HCT116 (cell line): ENCODE measurements around the gene MANSC1. TPM values are rescaled to one million over a fixed set of nuclear protein-coding genes. Genes with fewer than 3 reads are reported as not detected.

Experiments
- ATAC-seq: fragments of 200-7000 bp; cut with Tn5 transposase; 2 replicates; pipeline ENCODE4 v1.9.1; 2020; ENCODE audit warnings: mild to moderate bottlenecking, moderate library complexity
- BruUV-seq: library from RNA; stranded (reverse); fragments of 400-500 nt; replicated peaks from 2 replicates; lab custom pipeline; 2021; lab: Mats Ljungman, UMichigan
- CTCF ChIA-PET: fragments of 300-600 bp; sonication (Branson Sonifier 250); formaldehyde crosslinking; loops from one replicate; lab custom pipeline; 2021; ENCODE audit warnings: antibody characterized with exemption; lab: Charles Lee
- POLR2A ChIA-PET: fragments of 300-600, 350-600 bp; sonication (Branson Sonifier 250); formaldehyde crosslinking; loops from one replicate; lab custom pipeline; 2021; ENCODE audit warnings: antibody characterized with exemption; lab: Charles Lee
- RAD21 ChIA-PET, 2 experiments: fragments of 300-600 bp; sonication (Branson Sonifier 250); formaldehyde crosslinking; loops; one replicate each; lab custom pipeline; 2023; ENCODE audit warnings: low total read pairs in 2 of 2; ENCODE audit not compliant: uncharacterized antibody in 2 of 2, unreplicated experiment in 2 of 2, low non-redundant PET in 1 of 2; lab: Charles Lee
- DNase-seq: peaks from one replicate; pipeline ENCODE4 v3.0.0-alpha.2; 2010; ENCODE audit warnings: low read depth, low spot score
- H2AFZ ChIP-seq: fragments of 200-600 bp; shearing (Covaris generic), sonication (generic); 2 replicates; pipeline ENCODE4 v1.6.1; 2017; ENCODE audit warnings: low read depth, mixed run types, mixed read lengths, antibody characterized with exemption, low read length; ENCODE audit not compliant: poor library complexity, severe bottlenecking
- H3K27ac ChIP-seq: 2 replicates; pipeline ENCODE4 v1.5.1; 2012; ENCODE audit warnings: low read depth, low read length
- H3K27me3 ChIP-seq: fragments of 200-600 bp; sonication (generic); 2 replicates; pipeline ENCODE4 v1.6.1; 2016; ENCODE audit warnings: mixed run types, low read length, mixed read lengths; ENCODE audit not compliant: insufficient read depth
- H3K36me3 ChIP-seq, 2 experiments: fragments of 200-500 bp in 1 of 2; fragments of 200-600 bp in 1 of 2; sonication (Bioruptor generic) in 1 of 2; sonication (generic) in 1 of 2; 2 replicates each; pipeline versions ENCODE4 v1.5.1 to v1.6.1; 2014 to 2016; ENCODE audit warnings: low read length in 2 of 2, inconsistent platforms in 1 of 2, mixed read lengths in 1 of 2, mixed run types in 1 of 2; ENCODE audit not compliant: insufficient read depth in 2 of 2, control insufficient read depth in 1 of 2
- H3K4me1 ChIP-seq, 2 experiments: fragments of 200-600 bp in 1 of 2; sonication (generic) in 1 of 2; 2 replicates each; pipeline versions ENCODE4 v1.5.1 to v1.6.1; 2012 to 2017; ENCODE audit warnings: low read length in 2 of 2, inconsistent platforms in 1 of 2, mild to moderate bottlenecking in 1 of 2, mixed read lengths in 1 of 2, mixed run types in 1 of 2, moderate library complexity in 1 of 2; ENCODE audit not compliant: insufficient read depth in 2 of 2, control insufficient read depth in 1 of 2
- H3K4me2 ChIP-seq: fragments of 200-600 bp; sonication (generic); 2 replicates; pipeline ENCODE4 v1.6.1; 2017; ENCODE audit warnings: mixed run types, low read length, mixed read lengths
- H3K4me3 ChIP-seq, 2 experiments: fragments of 200-600 bp in 1 of 2; sonication (generic) in 1 of 2; replicated peaks in 1 of 2; 2 replicates each; pipeline ENCODE4 v1.5.1; 2011 to 2016; ENCODE audit warnings: low read length in 2 of 2, control low read depth in 1 of 2, low read depth in 1 of 2, mild to moderate bottlenecking in 1 of 2, mixed read lengths in 1 of 2, mixed run types in 1 of 2
- H3K79me2 ChIP-seq: fragments of 200-600 bp; sonication (generic); 2 replicates; pipeline ENCODE4 v1.6.1; 2017; ENCODE audit warnings: mild to moderate bottlenecking, mixed run types, low read length, moderate library complexity, mixed read lengths; ENCODE audit not compliant: insufficient read depth
- H3K9ac ChIP-seq: fragments of 200-600 bp; sonication (generic); 2 replicates; pipeline ENCODE4 v1.6.1; 2016; ENCODE audit warnings: low read length, mixed read lengths
- H3K9me2 ChIP-seq: fragments of 200-600 bp; sonication (generic), shearing (Covaris generic); 2 replicates; pipeline ENCODE4 v1.6.1; 2017; ENCODE audit warnings: mixed run types, mild to moderate bottlenecking, moderate library complexity; ENCODE audit not compliant: insufficient read depth
- H3K9me3 ChIP-seq, 2 experiments: fragments of 200-500 bp in 1 of 2; fragments of 200-600 bp in 1 of 2; sonication (Bioruptor generic) in 1 of 2; sonication (generic) in 1 of 2; 2 replicates each; pipeline ENCODE4 v1.6.1; 2014 to 2017; ENCODE audit warnings: low read length in 2 of 2, mixed read lengths in 2 of 2, inconsistent platforms in 1 of 2, low read depth in 1 of 2, mild to moderate bottlenecking in 1 of 2, mixed run types in 1 of 2, moderate library complexity in 1 of 2; ENCODE audit not compliant: control insufficient read depth in 1 of 2, insufficient read depth in 1 of 2
- H4K20me1 ChIP-seq: fragments of 200-600 bp; sonication (generic), shearing (Covaris generic); 2 replicates; pipeline ENCODE4 v1.6.1; 2017; ENCODE audit warnings: mixed run types, mild to moderate bottlenecking, moderate library complexity; ENCODE audit not compliant: insufficient read depth
- CBX3 ChIP-seq: IDR thresholded peaks from 2 replicates; pipeline ENCODE4 v1.6.1; 2012; ENCODE audit warnings: low read depth
- EGR1 ChIP-seq: IDR thresholded peaks from 2 replicates; pipeline ENCODE4 v1.6.1; 2012; ENCODE audit warnings: low read depth
- ELF1 ChIP-seq: IDR thresholded peaks from 2 replicates; pipeline ENCODE4 v1.6.1; 2012; ENCODE audit warnings: low read depth, borderline replicate concordance
- EZH2 ChIP-seq: fragments of 200-600 bp; sonication (generic); IDR thresholded peaks from 2 replicates; pipeline ENCODE4 v1.6.1; 2017; ENCODE audit warnings: antibody characterized with exemption, mixed run types
- FOSL1 ChIP-seq: IDR thresholded peaks from 2 replicates; pipeline ENCODE4 v1.6.1; 2012; ENCODE audit warnings: low read depth
- JUND ChIP-seq: IDR thresholded peaks from 2 replicates; pipeline ENCODE4 v1.6.1; 2012
- POLR2AphosphoS5 ChIP-seq: IDR thresholded peaks from 2 replicates; pipeline ENCODE4 v1.6.1; 2011; ENCODE audit warnings: mild to moderate bottlenecking, low read depth, low read length, moderate library complexity
- RAD21 ChIP-seq: IDR thresholded peaks from 2 replicates; pipeline ENCODE4 v1.6.1; 2012; ENCODE audit warnings: low read depth, mild to moderate bottlenecking
- SIN3A ChIP-seq: IDR thresholded peaks from 2 replicates; pipeline ENCODE4 v1.6.1; 2012; ENCODE audit warnings: low read depth
- SP1 ChIP-seq: IDR thresholded peaks from 2 replicates; pipeline ENCODE4 v1.6.1; 2012; ENCODE audit warnings: low read depth
- SRF ChIP-seq: IDR thresholded peaks from 2 replicates; pipeline ENCODE4 v1.6.1; 2012; ENCODE audit warnings: low read depth
- TCF7L2 ChIP-seq: IDR thresholded peaks from 2 replicates; pipeline ENCODE4 v1.7.0; 2011; ENCODE audit warnings: borderline replicate concordance, inconsistent platforms; ENCODE audit not compliant: insufficient read depth, insufficient read length; ENCODE audit errors: extremely low read depth
- YY1 ChIP-seq: IDR thresholded peaks from 2 replicates; pipeline ENCODE4 v1.6.1; 2011; ENCODE audit warnings: low read length, low read depth, moderate library complexity, mild to moderate bottlenecking; ENCODE audit not compliant: insufficient replicate concordance; ENCODE audit errors: extremely low read depth
- ZFX ChIP-seq: fragments of 450-650 bp; IDR thresholded peaks from 2 replicates; pipeline ENCODE4 v1.6.1; 2017
- ZNF274 ChIP-seq: fragments of 200-500 bp; sonication (Bioruptor generic); IDR thresholded peaks from 2 replicates; pipeline ENCODE4 v1.6.1; 2014; ENCODE audit warnings: mild to moderate bottlenecking, low read depth, low read length, inconsistent platforms
- intact Hi-C: fragments of 100-400 bp; cut with micrococcal nuclease; formaldehyde crosslinking; loops from 2 replicates; pipeline ENCODE4 v1.10.0; 2022
- total RNA-seq: library from RNA; stranded (reverse); gene quantifications from one replicate; pipeline ENCODE4 v1.2.1, GENCODE V29; 2021; ENCODE audit not compliant: unreplicated experiment
- TF ChIP-seq, protein P1 (sequence below): IDR thresholded peaks from 2 replicates; pipeline ENCODE4 v1.6.1; 2012
- TF ChIP-seq, protein P2 (sequence below): IDR thresholded peaks from 2 replicates; pipeline ENCODE4 v1.6.1; 2012; ENCODE audit warnings: low read depth

MANSC1 gene
- total RNA-seq, 1 experiment from 2014 or later: 0.20 TPM

DNA sequence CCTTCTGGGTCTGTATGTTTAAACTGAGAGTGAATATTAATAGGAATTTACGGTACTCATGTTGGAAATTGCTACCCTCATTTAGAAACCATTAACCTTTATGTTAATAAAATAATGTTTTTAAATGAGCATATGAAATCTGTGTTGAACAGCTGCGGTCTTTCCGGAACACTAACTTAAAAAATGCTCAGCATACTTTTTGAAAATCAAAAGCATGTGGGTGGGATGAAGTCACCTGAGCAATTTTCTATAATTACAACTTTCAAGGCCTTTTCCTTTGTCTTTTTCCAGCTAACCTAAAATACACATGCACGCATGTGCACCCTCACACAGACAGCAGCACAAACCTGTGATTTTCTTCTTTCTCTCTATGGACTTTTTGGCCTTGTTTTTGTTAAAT, 46.7 kb upstream of the MANSC1 start:
- Histone ChIP-seq H3K27me3 (no peaks in the 10 kb centered on the region), H3K36me3 (no peaks in the 10 kb centered on the region), H2AFZ (no peak overlapping the region), H3K9me3 (no peaks in the 10 kb centered on the region), H3K4me1 (no peaks in the 10 kb centered on the region), H3K9ac (no peak overlapping the region), H4K20me1 (no peaks in the 10 kb centered on the region), H3K79me2 (no peaks in the 10 kb centered on the region), H3K4me2 (no peak overlapping the region), H3K4me3 (no peak overlapping the region), H3K9me2 (no peaks in the 10 kb centered on the region), H3K27ac (no peak overlapping the region)
- TF ChIP-seq SIN3A (no peak), EGR1 (no peak), TCF7L2 (no peak)
- ChIA-PET POLR2A (no interaction called here), CTCF (no interaction called here), RAD21 (no interaction called here)
- ATAC-seq (no peak), DNase-seq (no peak)
- BruUV-seq: no TSS peak
- intact Hi-C loops: no loop called here

DNA sequence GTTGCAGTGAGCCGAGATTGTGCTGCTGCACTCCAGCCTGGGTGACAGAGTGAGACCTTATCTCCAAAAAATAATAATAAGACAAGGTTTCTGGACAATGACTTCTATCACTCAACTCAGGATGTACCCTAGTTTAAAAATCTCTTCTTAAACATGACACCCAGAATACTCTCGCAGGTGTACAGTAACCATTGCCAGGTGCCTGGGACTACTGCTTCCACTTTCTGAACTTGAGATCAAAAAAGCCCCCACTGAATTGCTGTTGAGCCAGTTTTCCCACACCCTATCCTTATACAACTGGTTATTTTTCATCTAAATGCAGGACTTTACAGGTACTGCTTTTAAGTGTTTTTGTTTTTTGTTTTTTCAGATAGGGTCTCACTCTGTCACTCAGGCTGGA, 43.1 kb upstream of the MANSC1 start:
- no peak for TF ChIP-seq JUND
- no peak for TF ChIP-seq FOSL1
- TF ChIP-seq SRF: no peak
- no peak for TF ChIP-seq RAD21
- TF ChIP-seq, protein P1, sequence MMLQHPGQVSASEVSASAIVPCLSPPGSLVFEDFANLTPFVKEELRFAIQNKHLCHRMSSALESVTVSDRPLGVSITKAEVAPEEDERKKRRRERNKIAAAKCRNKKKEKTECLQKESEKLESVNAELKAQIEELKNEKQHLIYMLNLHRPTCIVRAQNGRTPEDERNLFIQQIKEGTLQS: no peak
- no peak for TF ChIP-seq EGR1
- TF ChIP-seq SIN3A: no peak
- no peak for TF ChIP-seq CBX3
- no peak for TF ChIP-seq YY1
- TF ChIP-seq POLR2AphosphoS5: no peak
- TF ChIP-seq SP1: no peak
- TF ChIP-seq, protein P2, sequence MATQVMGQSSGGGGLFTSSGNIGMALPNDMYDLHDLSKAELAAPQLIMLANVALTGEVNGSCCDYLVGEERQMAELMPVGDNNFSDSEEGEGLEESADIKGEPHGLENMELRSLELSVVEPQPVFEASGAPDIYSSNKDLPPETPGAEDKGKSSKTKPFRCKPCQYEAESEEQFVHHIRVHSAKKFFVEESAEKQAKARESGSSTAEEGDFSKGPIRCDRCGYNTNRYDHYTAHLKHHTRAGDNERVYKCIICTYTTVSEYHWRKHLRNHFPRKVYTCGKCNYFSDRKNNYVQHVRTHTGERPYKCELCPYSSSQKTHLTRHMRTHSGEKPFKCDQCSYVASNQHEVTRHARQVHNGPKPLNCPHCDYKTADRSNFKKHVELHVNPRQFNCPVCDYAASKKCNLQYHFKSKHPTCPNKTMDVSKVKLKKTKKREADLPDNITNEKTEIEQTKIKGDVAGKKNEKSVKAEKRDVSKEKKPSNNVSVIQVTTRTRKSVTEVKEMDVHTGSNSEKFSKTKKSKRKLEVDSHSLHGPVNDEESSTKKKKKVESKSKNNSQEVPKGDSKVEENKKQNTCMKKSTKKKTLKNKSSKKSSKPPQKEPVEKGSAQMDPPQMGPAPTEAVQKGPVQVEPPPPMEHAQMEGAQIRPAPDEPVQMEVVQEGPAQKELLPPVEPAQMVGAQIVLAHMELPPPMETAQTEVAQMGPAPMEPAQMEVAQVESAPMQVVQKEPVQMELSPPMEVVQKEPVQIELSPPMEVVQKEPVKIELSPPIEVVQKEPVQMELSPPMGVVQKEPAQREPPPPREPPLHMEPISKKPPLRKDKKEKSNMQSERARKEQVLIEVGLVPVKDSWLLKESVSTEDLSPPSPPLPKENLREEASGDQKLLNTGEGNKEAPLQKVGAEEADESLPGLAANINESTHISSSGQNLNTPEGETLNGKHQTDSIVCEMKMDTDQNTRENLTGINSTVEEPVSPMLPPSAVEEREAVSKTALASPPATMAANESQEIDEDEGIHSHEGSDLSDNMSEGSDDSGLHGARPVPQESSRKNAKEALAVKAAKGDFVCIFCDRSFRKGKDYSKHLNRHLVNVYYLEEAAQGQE: no peak
- no peak for TF ChIP-seq EZH2
- TF ChIP-seq ELF1: no peak
- TF ChIP-seq ZFX: no peak
- TF ChIP-seq ZNF274: no peak
- TF ChIP-seq, all 23 proteins: peak for 0
- ChIA-PET CTCF (no interaction called here), POLR2A (no interaction called here), RAD21 (no interaction called here)
- Histone ChIP-seq H3K9me2 (no peaks in the 10 kb centered on the region), H3K4me3 (no peak overlapping the region), H3K9ac (no peak overlapping the region), H3K9me3 (no peaks in the 10 kb centered on the region), H3K4me2 (no peak overlapping the region), H3K36me3 (no peaks in the 10 kb centered on the region), H3K27ac (no peak overlapping the region), H3K79me2 (no peaks in the 10 kb centered on the region), H2AFZ (no peak overlapping the region), H3K27me3 (no peaks in the 10 kb centered on the region), H3K4me1 (no peaks in the 10 kb centered on the region), H4K20me1 (no peaks in the 10 kb centered on the region)
- no peak for DNase-seq
- intact Hi-C loops: no loop called here
- BruUV-seq: no TSS peak
- no peak for ATAC-seq
